Stromal cell of bone marrow (primary cell): Measurements from ENCODE around the gene CYBRD1.

ENCODE experiments used
- DNase-seq: peaks from one replicate; pipeline ENCODE4 v3.0.0-alpha.2; 2012; ENCODE audit warnings: low read depth

CYBRD1 gene

DNA sequence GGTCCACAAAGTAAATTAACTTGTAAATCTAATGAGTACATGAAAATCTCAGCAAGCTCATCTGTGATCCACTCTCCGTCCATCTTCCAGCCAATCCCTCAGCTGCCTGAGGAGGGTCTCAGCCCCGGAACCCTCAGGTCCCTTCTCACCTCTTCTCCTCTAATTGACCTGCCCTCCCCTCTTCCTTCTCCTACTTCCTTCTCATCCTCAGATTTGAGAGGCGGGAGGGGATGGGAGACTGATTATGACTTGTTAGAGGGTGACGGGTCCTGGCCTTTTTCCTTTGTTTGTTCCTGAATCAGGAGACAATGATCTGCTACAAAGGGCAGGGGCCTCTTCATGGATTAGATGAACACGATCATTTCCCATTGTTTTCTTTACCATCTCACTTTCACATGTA, 80.1 kb downstream of the CYBRD1 start:
- DNase-seq: no peak
